Measurements from ENCODE around the gene ST3GAL5. TPM values are rescaled to one million over a fixed set of nuclear protein-coding genes. Genes with fewer than 3 reads are reported as not detected.

Gene ST3GAL5
- total RNA-seq, 1 donor from 2014 or later = 46.5 TPM

DNA sequence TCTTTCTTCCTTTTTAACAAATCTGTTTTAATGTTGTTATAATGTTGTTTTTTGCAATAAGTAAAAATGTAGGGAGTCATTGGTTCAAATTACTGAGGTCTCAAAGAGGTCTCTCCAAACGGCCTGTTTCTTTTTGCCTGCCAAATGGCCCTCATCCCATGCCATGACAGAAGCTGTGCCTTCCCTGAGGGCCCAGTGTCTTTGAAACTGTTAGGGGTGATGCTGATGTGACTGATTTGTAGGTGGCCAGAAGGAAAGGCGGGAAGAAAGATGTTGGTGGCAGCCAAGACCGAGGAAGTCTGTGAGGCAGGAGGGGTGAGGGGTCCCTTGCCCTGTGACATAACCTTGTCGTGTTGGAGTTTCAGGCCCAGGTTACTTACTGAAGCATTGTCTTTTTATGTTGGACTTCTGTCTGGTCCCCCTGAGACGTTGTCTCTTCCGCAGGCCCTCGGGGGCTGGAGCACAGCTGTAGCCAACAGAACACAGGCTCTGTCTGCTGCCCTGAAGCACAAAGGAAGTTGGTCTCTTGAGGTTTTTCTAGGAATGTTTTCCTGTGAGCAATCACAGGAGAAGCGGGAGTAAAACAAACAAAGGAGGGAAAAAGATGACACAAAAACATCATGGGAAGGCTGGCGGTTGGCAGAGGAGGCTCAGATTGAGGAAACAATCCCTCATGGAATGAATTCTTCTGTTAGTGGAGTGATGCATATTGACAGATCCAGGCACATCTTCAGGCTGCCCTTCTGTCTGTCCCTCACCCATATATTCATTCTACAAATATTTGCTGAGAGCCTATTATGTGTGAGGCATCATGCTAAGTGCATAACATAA is 4.9 kb upstream of the ST3GAL5 start:
- H3K4me3 Mint-ChIP-seq (ENCODE audit: unreplicated experiment) = peak overlapping the region; percentile 71
- TF ChIP-seq, protein P1, sequence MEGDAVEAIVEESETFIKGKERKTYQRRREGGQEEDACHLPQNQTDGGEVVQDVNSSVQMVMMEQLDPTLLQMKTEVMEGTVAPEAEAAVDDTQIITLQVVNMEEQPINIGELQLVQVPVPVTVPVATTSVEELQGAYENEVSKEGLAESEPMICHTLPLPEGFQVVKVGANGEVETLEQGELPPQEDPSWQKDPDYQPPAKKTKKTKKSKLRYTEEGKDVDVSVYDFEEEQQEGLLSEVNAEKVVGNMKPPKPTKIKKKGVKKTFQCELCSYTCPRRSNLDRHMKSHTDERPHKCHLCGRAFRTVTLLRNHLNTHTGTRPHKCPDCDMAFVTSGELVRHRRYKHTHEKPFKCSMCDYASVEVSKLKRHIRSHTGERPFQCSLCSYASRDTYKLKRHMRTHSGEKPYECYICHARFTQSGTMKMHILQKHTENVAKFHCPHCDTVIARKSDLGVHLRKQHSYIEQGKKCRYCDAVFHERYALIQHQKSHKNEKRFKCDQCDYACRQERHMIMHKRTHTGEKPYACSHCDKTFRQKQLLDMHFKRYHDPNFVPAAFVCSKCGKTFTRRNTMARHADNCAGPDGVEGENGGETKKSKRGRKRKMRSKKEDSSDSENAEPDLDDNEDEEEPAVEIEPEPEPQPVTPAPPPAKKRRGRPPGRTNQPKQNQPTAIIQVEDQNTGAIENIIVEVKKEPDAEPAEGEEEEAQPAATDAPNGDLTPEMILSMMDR (IDR thresholded peaks at IDR 0.05; ENCODE audit: partially characterized antibody, unreplicated experiment) = no peak
- peaks cover 12% of the 10 kb centered on the region for H3K27me3 Mint-ChIP-seq (ENCODE audit: unreplicated experiment)
- DNase-seq = peak; percentile 50
- H3K9me3 Mint-ChIP-seq (ENCODE audit: unreplicated experiment) = peaks cover 12% of the 10 kb centered on the region
- H3K4me1 Mint-ChIP-seq (ENCODE audit: low read depth, unreplicated experiment) = peaks cover 50% of the 10 kb centered on the region
- H3K27ac Mint-ChIP-seq (ENCODE audit: unreplicated experiment) = peak overlapping the region; percentile 97
- H3K36me3 Mint-ChIP-seq (ENCODE audit: unreplicated experiment) = peaks cover 4% of the 10 kb centered on the region

DNA sequence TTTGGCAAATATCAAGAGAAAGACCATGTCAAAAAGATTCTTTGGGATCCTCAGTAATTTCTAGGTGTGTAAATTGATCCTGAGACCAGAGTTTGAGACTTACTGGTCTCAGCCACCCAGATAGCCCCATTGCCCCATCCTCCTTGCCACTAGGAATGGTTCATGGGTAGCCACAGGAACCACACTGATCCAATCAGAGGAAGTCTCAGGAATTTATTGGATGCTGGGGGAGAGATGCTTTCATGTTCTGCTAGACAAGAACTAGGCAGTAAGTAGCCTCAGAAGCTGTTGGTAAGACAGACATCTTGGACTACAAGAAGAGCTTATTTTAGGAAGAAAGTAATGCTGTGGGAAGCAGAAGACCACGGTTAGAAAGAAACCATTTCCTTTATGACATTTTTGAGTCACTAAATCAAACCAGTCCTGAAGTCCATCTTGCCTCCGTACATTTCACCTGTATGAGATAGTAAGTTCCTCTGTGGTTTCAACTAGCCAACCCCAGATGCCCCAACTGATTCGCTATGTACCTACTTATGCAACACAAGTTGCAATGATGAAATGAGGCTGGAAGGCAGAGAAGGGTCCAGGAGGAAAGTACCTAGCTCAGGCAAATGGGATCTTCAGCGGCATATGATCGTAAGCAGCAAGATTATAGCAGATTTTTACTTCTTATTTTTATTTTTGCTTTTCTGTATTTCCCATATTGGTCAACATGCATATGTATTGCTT is 3.6 kb upstream of the ST3GAL5 start:
- Mint-ChIP-seq H3K4me1 (ENCODE audit: low read depth, unreplicated experiment) (peaks cover 53% of the 10 kb centered on the region), H3K4me3 (ENCODE audit: unreplicated experiment) (no peak overlapping the region), H3K27ac (ENCODE audit: unreplicated experiment) (peak overlapping the region; percentile 50), H3K9me3 (ENCODE audit: unreplicated experiment) (peaks cover 16% of the 10 kb centered on the region), H3K27me3 (ENCODE audit: unreplicated experiment) (peaks cover 15% of the 10 kb centered on the region), H3K36me3 (ENCODE audit: unreplicated experiment) (peaks cover 4% of the 10 kb centered on the region)
- TF ChIP-seq, protein P1 (IDR thresholded peaks at IDR 0.05; ENCODE audit: partially characterized antibody, unreplicated experiment) = no peak
- DNase-seq = no peak

DNA sequence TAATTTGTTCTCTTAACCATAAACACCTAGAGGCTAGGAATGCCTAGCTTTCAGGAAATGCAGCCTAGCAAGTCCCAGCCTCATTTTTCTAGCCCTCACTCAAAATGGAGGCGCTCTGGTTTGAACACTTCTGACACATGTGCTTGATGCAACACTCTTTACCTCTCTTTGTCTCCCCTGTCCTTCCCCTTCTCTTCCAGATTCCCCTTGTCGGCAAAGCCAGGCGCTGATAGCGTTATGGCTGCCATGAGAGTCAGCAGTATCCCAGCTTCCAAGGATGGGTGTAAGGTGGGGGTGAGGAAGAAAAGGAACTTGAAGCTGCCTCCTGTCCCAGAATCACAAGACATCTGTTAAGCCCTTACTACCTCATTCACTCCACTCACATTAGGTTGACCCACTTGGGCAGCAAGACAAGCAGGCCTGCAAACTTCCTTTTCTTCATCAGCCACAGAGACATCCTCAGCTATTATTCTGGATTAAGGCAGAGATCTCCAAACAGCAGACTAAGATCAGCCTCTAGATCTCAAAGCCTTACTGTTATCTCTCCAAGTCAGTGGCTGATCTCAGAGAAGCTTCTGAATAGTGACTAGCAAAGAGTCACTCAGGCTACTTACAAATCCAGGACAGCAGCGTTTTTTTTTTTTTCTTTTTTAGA is 1.9 kb upstream of the ST3GAL5 start:
- DNase-seq = no peak
- peak overlapping the region; percentile 23 for H3K4me3 Mint-ChIP-seq (ENCODE audit: unreplicated experiment)
- H3K36me3 Mint-ChIP-seq (ENCODE audit: unreplicated experiment) = peaks cover 4% of the 10 kb centered on the region
- peaks cover 16% of the 10 kb centered on the region for H3K9me3 Mint-ChIP-seq (ENCODE audit: unreplicated experiment)
- peaks cover 15% of the 10 kb centered on the region for H3K27me3 Mint-ChIP-seq (ENCODE audit: unreplicated experiment)
- H3K4me1 Mint-ChIP-seq (ENCODE audit: low read depth, unreplicated experiment) = peaks cover 59% of the 10 kb centered on the region
- TF ChIP-seq, protein P1 (IDR thresholded peaks at IDR 0.05; ENCODE audit: partially characterized antibody, unreplicated experiment) = no peak
- H3K27ac Mint-ChIP-seq (ENCODE audit: unreplicated experiment) = peak overlapping the region; percentile 85

DNA sequence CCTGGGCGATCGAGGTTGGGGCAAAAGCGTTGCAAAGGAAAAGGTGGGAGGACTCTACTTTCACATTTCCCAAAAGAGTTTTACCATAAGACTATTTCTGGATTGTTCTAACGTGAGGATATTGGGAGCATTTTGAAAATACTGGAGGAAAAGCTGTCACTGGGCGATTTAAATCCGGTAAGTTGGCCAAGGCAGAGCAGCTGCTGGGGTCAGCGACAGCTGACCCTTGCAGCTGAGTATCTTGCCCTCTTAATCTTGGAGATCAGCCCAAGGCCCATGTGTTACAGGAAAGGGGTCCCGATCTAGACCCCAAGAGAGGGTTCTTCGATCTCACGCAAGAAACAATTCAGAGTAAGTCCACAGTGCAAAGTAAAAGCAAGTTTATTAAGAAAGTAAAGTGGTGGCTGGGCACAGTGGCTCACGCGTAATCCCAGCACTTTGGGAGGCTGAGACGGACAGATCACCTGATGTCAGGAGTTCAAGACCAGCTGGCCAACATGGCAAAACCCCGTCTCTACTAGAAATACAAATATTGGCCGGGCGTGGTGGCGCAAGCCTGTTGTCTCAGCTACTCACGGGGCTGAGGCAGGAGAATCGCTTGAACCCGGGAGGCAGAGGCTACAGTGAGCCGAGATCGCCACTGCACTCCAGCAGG is 964 bp upstream of the ST3GAL5 start:
- peak overlapping the region; percentile 90 for H3K4me3 Mint-ChIP-seq (ENCODE audit: unreplicated experiment)
- no peak for DNase-seq
- H3K36me3 Mint-ChIP-seq (ENCODE audit: unreplicated experiment) = peaks cover 4% of the 10 kb centered on the region
- peaks cover 15% of the 10 kb centered on the region for H3K27me3 Mint-ChIP-seq (ENCODE audit: unreplicated experiment)
- H3K4me1 Mint-ChIP-seq (ENCODE audit: low read depth, unreplicated experiment) = peaks cover 56% of the 10 kb centered on the region
- peaks cover 16% of the 10 kb centered on the region for H3K9me3 Mint-ChIP-seq (ENCODE audit: unreplicated experiment)
- TF ChIP-seq, protein P1 (IDR thresholded peaks at IDR 0.05; ENCODE audit: partially characterized antibody, unreplicated experiment) = no peak
- peak overlapping the region; percentile 97 for H3K27ac Mint-ChIP-seq (ENCODE audit: unreplicated experiment)

Data from glutamatergic neuron (in vitro differentiated cells).